Right atrium auricular region (tissue), 2 donors: Measurements from ENCODE around the gene METTL4. TPM values are rescaled to one million over a fixed set of nuclear protein-coding genes. Genes with fewer than 3 reads are reported as not detected.

Experiments
- DNase-seq: peaks from one replicate; pipeline ENCODE4 v3.0.0-alpha.2; 2019; ENCODE audit warnings: low spot score
- H3K27ac ChIP-seq, 2 donors: fragments of 200-600 bp; sonication (generic); 1 replicate in 1 of 2; 2 replicates in 1 of 2; pipeline ENCODE4 v1.5.1; 2016 to 2019
- H3K27me3 ChIP-seq, 2 donors: fragments of 200-600 bp; sonication (generic); one replicate each; pipeline versions ENCODE4 v1.5.1 to v1.6.0; 2017 to 2019
- H3K36me3 ChIP-seq: fragments of 200-600 bp; sonication (generic); one replicate; pipeline ENCODE4 v1.5.1; 2016
- H3K4me1 ChIP-seq, 2 donors: fragments of 200-600 bp; sonication (generic); one replicate each; pipeline versions ENCODE4 v1.5.1 to v1.6.0; 2017 to 2019
- H3K4me3 ChIP-seq, 2 donors: fragments of 200-600 bp; sonication (generic); 1 replicate in 1 of 2; 2 replicates in 1 of 2; pipeline ENCODE4 v1.5.1; 2017 to 2019; ENCODE audit warnings: mild to moderate bottlenecking in 1 of 2, moderate library complexity in 1 of 2
- H3K9me3 ChIP-seq, 2 donors: fragments of 200-600 bp; sonication (generic); one replicate each; pipeline ENCODE4 v1.5.1; 2019
- total RNA-seq, 2 donors: library from RNA; depleted of rRNA; stranded (reverse); fragments of >200 nt; gene quantifications; one replicate each; pipeline ENCODE4 v1.1.0, GENCODE V29; 2016
- TF ChIP-seq, protein P1 (sequence below), 2 donors: fragments of 200-600 bp; sonication (generic); IDR thresholded peaks; one replicate each; pipeline ENCODE4 v1.5.1; 2019; ENCODE audit warnings: antibody characterized with exemption in 2 of 2

METTL4 gene
- total RNA-seq, 2 donors from 2014 or later = 4.2 to 6.1 TPM

- Histone ChIP-seq H3K4me1 (no peaks in the 10 kb centered on the region), H3K27me3 (no peaks in the 10 kb centered on the region), H3K9me3 (no peaks in the 10 kb centered on the region), H3K27ac (no peak overlapping the region), H3K36me3 (peaks cover 5% of the 10 kb centered on the region), H3K4me3 (no peak overlapping the region)
- TF ChIP-seq, protein P1, sequence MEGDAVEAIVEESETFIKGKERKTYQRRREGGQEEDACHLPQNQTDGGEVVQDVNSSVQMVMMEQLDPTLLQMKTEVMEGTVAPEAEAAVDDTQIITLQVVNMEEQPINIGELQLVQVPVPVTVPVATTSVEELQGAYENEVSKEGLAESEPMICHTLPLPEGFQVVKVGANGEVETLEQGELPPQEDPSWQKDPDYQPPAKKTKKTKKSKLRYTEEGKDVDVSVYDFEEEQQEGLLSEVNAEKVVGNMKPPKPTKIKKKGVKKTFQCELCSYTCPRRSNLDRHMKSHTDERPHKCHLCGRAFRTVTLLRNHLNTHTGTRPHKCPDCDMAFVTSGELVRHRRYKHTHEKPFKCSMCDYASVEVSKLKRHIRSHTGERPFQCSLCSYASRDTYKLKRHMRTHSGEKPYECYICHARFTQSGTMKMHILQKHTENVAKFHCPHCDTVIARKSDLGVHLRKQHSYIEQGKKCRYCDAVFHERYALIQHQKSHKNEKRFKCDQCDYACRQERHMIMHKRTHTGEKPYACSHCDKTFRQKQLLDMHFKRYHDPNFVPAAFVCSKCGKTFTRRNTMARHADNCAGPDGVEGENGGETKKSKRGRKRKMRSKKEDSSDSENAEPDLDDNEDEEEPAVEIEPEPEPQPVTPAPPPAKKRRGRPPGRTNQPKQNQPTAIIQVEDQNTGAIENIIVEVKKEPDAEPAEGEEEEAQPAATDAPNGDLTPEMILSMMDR (IDR thresholded peaks at IDR 0.05) = no peak
- DNase-seq = no peak
Observed at GRCh38 chr18:2536493-2536892, 34.8 kb downstream of the METTL4 start.

- DNase-seq = no peak
- H3K4me1 ChIP-seq = no peaks in the 10 kb centered on the region
- no peak overlapping the region for H3K27ac ChIP-seq
- H3K36me3 ChIP-seq = peaks cover 5% of the 10 kb centered on the region
- no peaks in the 10 kb centered on the region for H3K27me3 ChIP-seq
- TF ChIP-seq, protein P1 (IDR thresholded peaks at IDR 0.05) = no peak
- H3K9me3 ChIP-seq = no peaks in the 10 kb centered on the region
- H3K4me3 ChIP-seq = no peak overlapping the region
Observed at GRCh38 chr18:2536063-2536462, 35.2 kb downstream of the METTL4 start.

DNA sequence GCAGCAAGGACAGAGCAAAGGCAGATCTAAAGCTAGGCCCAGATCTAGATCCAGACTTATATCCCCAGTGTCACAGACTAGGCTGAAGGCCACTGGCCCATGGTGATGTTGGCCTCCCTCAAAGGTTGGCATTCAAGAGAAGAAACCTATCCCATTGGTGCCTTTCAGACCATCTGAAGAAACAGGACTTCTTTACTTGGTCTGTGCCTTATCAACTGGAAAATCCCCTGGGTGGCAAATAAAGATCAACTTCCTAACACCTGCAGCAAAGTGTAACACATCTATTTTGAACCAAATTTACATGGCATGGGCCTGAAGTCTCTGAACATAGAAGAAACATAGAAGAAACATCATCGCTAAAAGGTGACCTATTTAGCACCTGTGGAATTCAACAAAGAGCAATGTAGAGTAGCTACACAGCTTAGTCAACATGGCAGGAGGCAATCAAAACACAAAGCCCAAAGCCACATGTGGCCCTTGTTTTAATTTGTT is 35.8 kb downstream of the METTL4 start:
- H3K4me3 ChIP-seq = no peak overlapping the region
- no peak for DNase-seq
- peaks cover 5% of the 10 kb centered on the region for H3K36me3 ChIP-seq
- TF ChIP-seq, protein P1 (IDR thresholded peaks at IDR 0.05) = no peak
- no peaks in the 10 kb centered on the region for H3K27me3 ChIP-seq
- no peak overlapping the region for H3K27ac ChIP-seq
- no peaks in the 10 kb centered on the region for H3K9me3 ChIP-seq
- H3K4me1 ChIP-seq = no peaks in the 10 kb centered on the region

- Histone ChIP-seq H3K4me3 (no peak overlapping the region), H3K27me3 (no peaks in the 10 kb centered on the region), H3K27ac (no peak overlapping the region)
Observed at GRCh38 chr18:2534906-2535305, 36.4 kb downstream of the METTL4 start.

DNA sequence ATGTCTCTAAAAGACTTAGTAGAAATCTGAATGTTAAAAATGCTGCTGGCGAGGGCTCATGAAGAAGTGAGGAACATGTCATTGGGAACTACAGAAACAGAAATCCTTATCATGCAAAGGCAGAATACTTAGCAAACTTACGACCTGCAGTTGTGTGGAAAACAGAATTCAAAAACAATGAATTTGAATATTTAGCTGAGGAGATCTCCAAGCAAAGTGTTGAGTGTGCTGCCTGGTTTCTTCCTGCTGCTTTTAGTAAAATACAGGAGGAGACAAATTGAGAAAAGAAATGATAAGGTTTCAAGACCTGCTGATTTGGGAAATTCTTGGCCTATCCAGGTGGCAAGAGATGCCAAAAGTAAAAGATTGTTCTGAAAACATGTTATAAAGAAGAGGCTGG is 38.5 kb downstream of the METTL4 start:
- no peak overlapping the region for H3K4me3 ChIP-seq
- no peaks in the 10 kb centered on the region for H3K4me1 ChIP-seq
- TF ChIP-seq, protein P1 (IDR thresholded peaks at IDR 0.05) = no peak
- no peaks in the 10 kb centered on the region for H3K9me3 ChIP-seq
- no peak for DNase-seq
- H3K27me3 ChIP-seq = no peaks in the 10 kb centered on the region
- no peaks in the 10 kb centered on the region for H3K36me3 ChIP-seq
- no peak overlapping the region for H3K27ac ChIP-seq

More at GRCh38 chr18:2534906-2535305, 36.4 kb downstream of the METTL4 start:
- Histone ChIP-seq H3K9me3 (no peaks in the 10 kb centered on the region), H3K36me3 (peaks cover 5% of the 10 kb centered on the region), H3K4me1 (no peaks in the 10 kb centered on the region)
- TF ChIP-seq, protein P1 (IDR thresholded peaks at IDR 0.05) = no peak
- DNase-seq = no peak

DNA sequence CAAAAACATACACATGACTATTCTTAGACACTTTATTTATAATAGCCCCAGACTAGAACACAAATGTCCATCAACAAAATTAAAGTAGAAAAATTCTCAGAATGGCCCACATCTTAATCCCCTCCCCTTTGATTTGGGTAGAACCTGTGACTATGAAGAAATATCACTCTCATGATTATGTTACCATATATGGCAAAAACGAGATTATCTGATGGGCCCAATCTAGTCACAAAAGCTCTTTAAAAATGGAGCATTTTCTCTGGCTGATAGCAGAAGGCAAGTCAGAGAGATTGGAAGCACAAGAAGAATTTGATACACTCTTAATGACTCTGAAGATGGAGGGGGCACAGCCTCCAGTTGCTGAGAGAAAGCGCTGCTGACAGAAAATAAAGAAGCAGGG is 39.6 kb downstream of the METTL4 start:
- H3K27ac ChIP-seq = no peak overlapping the region
- no peaks in the 10 kb centered on the region for H3K4me1 ChIP-seq
- no peaks in the 10 kb centered on the region for H3K36me3 ChIP-seq
- H3K9me3 ChIP-seq = no peaks in the 10 kb centered on the region
- H3K27me3 ChIP-seq = no peaks in the 10 kb centered on the region
- no peak overlapping the region for H3K4me3 ChIP-seq
- no peak for DNase-seq
- TF ChIP-seq, protein P1 (IDR thresholded peaks at IDR 0.05) = no peak
